ENCODE results near the gene PPFIBP1.
"Not testable (repeated sequence)": the region's sequence is repeated elsewhere in the genome, so short reads cannot be mapped to it uniquely, and the experiment has no call there.

The PPFIBP1 gene

DNA sequence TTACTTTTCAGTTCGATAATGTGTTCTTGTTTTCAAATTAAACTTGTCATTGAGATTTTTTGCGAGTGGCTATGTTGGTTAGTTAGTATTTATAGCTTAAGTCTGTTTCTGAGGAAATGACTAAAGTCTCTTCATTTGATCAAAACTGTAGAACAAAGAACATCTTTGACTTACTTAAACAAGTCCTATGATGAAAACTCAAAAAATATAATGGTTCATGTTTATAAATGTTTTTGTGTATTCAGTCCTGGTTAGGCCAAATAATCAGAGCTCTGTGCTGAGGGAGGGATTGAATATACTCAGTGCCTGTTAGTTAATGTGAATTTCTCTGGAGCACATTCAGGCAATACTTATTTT lies 51.7 kb downstream of the PPFIBP1 start:
- no peak for TF ChIP-seq POLR2A (IDR thresholded peaks at IDR 0.05; ENCODE audit: low read depth, low read length)
- DNase-seq (ENCODE audit: insufficient read length, low spot score) (no peak), FAIRE-seq (no peak)

DNA sequence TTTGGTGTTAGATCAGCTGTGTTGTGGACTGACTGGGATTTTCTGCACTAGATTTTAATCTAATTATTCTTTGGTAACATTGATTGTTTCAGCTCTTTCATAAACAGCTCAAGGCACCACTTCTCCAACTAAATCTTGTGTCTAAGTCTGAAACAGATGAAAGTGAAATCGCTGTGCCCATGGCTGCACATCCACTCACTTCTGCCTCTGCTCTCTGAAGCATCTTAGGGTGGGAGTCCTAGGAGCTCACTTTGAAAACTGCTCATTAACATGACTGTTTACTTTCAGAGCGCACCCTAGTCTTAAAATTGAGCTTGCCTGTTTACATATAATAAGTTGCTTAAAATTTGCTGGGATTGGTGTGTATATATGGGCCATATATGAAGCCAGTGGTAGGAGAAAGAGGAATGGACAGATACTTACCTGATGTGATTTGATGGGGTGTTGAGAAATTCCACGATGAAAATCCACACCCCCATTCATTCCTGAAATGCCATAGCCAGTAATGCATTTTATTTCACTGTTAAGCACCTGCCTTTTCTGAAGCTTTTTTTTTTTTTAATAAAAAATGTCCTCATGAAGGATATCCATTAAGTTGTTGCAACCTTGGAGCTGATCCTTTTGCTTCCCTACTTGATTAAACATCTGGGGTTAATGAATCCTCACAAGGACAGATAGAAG lies 52.8 kb downstream of the PPFIBP1 start:
- DNase-seq (ENCODE audit: insufficient read length, low spot score) (no peak), FAIRE-seq (no peak)
- TF ChIP-seq POLR2A (IDR thresholded peaks at IDR 0.05; ENCODE audit: low read depth, low read length), result no peak

DNA sequence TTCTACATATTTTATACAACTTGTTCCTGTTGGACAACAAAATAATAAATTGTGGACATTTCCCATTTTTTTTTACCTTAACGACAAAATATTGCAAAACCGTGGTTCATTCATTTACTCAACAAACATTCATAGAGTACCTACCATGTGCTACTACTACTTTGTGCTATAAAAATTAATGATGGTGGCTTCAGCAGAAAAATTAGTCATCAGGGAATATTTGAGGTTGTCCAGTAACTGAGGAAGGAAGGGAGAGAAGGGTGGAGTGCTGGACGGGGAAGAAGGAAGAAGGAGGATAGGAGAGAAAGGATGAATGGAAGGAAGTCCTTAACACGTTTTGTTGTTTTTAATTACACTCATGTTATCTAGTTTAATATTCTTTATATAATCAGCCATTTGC lies 53.7 kb downstream of the PPFIBP1 start:
- TF ChIP-seq POLR2A (IDR thresholded peaks at IDR 0.05; ENCODE audit: low read depth, low read length), result no peak
- FAIRE-seq (no peak), DNase-seq (ENCODE audit: insufficient read length, low spot score) (no peak)

DNA sequence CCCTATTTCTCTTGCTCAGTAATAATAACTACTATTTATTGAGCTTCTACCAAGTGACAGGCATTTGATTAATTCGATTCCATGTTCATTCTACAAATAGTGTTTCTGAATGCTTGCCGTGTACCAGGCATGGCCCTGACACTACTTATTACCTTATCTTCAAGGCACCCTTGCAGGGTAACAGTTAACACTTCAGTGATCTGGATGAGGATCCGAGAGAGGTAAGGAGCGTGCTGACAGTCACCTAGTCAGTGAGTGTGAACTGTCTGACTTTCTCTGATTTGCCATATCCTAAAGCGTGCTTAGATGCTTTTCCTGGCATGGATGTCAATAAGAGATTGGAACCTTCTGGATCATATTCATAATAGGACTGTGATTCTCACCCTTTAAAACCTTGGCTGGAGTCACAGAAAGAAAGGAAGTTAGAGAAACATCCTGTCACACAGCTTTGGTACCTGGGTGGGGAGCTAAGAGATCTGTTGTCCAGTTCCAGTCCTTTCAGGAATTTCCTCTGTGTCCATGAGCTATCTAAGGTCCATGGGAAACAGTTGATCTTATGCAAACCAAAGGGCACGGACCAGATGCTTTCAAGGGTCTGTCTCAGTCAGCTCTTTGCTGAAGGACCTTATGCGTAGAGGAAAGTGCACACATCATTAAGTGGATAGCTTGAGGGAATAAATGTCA lies 54.8 kb downstream of the PPFIBP1 start:
- TF ChIP-seq POLR2A (IDR thresholded peaks at IDR 0.05; ENCODE audit: low read depth, low read length), result no peak

DNA sequence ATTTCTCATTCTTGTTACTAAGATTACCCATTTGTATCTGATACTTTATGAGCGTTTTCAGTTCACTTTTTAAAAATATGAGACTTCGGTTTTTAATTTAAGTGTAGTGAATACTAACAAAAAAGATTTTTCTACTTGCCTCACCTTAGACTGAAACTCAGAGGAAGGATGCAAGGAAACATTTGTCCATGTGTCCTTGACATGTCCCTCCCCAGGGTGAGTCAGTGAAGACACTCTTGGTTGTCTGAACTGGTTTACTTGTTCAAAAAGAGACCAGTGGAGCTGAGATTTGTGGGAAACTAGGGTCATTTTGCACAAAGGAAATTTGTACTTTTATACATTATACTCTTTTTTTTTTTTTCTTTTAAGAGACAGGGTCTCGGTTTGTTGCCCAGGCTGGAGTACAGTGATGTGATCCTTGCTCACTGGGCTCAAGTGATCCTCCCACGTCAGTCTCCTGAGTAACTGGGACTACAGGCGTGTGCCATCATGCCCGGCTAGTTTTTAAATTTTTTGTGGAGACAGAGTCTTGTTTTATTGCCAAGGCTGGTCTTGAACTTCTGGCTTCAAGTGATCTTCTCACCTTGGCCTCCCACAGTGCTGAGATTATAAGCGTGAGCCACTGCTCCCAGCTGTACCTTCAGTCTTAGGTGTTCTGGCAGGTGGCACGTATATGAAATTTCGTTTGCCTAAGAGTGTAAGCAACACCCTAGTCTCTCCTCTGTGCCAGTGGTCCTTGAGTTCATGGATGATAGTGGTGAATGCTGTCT lies 56.7 kb downstream of the PPFIBP1 start:
- FAIRE-seq, result no peak

More for the DNA sequence above, 54.8 kb downstream of the PPFIBP1 start:
- FAIRE-seq (no peak), DNase-seq (ENCODE audit: insufficient read length, low spot score) (no peak)

DNA sequence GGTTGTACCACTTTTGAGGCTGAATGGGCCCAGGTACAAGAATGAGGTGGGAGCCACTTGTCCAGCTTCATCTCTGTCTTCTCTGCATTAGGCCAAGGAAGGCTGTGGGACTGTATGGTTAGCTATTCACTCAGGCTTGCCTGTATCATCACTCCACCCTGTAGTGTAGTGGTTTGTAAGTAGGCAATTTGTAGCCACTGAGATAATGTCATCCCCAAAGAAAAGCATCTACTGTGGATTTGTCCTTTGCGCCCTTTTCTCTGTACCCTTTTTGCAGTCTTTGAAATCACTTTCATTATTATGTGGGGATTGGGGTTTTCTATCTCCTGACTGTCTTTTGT lies 57.3 kb downstream of the PPFIBP1 start:
- peak; percentile 38 for FAIRE-seq

More for the DNA sequence above, 56.7 kb downstream of the PPFIBP1 start:
- no peak for TF ChIP-seq POLR2A (IDR thresholded peaks at IDR 0.05; ENCODE audit: low read depth, low read length)
- DNase-seq (ENCODE audit: insufficient read length, low spot score), result no peak

DNA sequence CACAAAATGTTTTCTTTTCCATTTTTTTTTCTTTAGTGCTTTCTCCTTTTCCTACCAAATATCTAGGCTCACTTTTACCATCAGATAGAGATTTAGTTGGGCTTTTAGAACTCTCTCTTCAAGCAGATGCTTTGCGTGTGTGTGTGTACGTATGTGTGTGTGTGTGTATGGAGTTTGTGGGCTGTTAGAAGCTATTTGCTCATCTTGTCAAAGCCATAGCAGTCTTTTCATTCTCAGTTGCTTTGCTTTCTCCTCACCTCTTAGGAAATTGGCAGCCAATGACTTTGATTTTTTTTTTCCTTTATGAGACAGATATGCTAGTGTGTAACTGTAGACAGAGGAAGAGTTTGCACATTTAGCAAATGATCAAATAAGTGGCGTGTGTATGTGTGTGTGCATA lies 57.8 kb downstream of the PPFIBP1 start:
- not testable (repeated sequence) for FAIRE-seq; DNase-seq (ENCODE audit: insufficient read length, low spot score)

More for the DNA sequence above, 57.3 kb downstream of the PPFIBP1 start:
- DNase-seq (ENCODE audit: insufficient read length, low spot score), result not testable (repeated sequence)

DNA sequence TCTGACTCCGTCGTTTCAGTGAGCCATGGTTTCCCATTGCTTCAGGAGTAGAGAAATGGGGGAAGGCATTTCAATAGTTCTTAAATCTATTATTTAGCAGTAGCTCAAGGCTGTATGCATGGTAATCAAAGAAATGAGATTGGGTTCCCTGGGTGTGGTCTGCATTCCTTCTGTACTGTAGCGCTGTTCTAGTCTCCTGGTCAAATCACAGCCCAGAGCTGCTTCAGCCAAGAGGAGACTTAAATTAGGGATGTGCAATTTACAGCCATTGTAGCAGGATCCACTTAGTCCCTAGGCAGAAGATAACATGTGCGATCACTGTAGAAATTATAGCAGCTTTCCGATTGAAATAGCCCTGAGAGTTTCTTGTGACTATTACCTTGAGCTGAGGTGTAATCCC lies 58.4 kb downstream of the PPFIBP1 start:
- not testable (repeated sequence) for DNase-seq (ENCODE audit: insufficient read length, low spot score); FAIRE-seq

DNA sequence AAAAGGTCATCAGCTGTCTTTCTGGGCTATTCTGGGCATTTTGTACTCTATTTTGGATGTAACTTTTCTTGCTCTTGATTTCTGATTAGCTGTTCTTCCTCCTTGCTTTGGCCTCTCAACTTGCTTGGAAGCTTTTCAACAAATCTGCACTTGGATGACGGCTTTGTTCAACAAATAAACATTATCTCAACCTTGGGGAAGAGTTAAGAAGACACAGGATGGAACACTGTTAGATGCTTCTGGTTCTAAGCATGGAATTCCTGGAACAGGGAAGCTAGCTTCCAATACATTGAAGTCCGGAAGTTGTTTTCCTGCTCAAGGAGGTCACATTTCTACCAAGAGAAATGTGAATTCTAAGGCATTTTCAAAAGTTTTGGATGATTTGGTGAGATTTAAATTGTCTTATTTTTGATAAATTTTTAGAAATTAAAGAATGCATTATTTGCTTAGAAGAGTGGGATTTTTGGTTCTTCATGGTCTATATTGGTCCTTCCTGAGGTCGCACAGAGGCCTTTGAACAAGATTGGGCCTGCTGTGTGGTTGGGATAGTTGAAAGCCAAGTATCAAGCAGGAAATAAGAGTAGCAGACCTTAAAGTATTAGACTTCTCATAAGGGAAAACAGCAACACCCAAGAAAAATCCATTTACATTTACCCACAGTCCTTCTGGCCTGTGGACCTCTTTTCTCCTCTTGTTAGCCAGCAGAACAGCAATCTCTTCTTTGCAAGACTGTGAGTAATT lies 59.2 kb downstream of the PPFIBP1 start:
- FAIRE-seq, result no peak
- TF ChIP-seq POLR2A (IDR thresholded peaks at IDR 0.05; ENCODE audit: low read depth, low read length), result no peak
- DNase-seq (ENCODE audit: insufficient read length, low spot score), result no peak

DNA sequence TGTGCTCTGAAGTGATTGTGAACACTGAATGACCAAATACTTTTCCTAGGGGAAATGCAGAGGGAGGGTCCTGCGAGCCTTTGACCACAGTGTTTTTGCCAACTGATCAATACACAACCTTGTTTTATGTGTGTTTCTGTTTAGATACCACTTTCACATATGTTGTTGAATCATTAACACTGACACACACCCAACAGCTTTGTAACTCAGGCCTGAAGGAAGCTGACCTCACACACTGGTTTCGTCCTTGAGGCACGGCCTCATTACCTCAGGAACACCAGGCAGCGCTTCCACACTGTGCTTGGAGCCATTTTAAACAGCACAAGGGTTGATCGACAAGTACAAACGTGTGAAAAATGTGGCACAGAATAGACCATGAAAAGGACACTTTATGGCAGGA lies 60.0 kb downstream of the PPFIBP1 start:
- DNase-seq (ENCODE audit: insufficient read length, low spot score), result no peak
- TF ChIP-seq POLR2A (IDR thresholded peaks at IDR 0.05; ENCODE audit: low read depth, low read length), result no peak
- FAIRE-seq, result peak; percentile 53

DNA sequence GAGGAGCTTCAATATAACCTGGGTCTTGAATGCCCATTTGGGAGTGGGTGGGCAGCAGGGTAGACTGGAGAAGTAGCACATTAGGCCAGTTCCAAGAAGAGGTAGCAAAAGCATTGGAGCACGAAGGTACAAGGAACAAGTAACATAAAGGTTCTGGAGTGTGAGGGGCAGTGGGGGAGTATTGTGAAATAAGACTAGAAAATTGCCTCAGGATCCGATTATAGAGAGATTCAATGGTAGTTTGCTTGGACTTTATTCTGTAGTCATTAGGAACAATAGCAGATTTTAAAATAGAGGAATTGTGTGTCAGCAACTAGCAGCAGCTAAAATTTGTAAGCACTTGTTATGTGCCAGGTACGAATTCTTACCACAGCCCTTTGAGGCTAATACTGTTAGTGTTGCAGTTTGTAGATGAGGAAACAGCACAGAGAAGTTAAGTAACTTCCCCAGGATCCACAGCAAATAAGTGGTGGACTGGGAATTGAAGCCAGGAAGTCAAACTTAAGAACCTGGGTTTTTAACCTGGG lies 61.8 kb downstream of the PPFIBP1 start:
- TF ChIP-seq POLR2A (IDR thresholded peaks at IDR 0.05; ENCODE audit: low read depth, low read length), result no peak
- DNase-seq (ENCODE audit: insufficient read length, low spot score) (no peak), FAIRE-seq (no peak)

DNA sequence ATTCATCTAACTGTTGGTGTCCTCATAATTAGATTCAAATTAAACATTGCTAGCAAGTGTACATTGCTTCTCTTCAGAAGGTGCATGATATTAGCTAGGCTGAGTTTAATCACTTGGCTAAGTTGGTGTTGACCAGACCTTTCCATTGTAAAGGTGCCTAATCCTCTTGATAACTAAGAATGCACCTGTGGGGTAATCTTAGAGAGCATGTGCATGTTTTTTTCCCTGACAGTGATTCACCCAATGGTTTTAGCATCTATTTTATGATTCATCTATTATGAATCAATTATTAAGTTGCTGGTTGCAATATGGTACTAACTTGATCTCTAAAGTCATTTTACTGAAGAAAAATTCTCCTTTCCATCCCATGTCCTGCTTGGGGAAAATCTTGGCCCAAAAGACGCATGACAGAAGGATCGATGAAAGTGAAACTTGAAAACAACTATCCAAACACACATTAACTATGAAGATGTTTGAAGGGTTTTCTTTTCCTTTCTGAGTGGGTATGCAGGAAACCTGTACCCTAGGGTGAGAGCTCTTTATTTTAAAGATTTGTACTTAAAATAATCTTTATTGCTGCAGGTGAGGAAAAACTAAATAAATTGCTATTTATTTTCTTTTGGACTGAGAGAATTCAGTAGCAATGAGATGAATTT lies 64.2 kb downstream of the PPFIBP1 start:
- DNase-seq (ENCODE audit: insufficient read length, low spot score), result not testable (repeated sequence)
- peak; percentile 70 for FAIRE-seq

DNA sequence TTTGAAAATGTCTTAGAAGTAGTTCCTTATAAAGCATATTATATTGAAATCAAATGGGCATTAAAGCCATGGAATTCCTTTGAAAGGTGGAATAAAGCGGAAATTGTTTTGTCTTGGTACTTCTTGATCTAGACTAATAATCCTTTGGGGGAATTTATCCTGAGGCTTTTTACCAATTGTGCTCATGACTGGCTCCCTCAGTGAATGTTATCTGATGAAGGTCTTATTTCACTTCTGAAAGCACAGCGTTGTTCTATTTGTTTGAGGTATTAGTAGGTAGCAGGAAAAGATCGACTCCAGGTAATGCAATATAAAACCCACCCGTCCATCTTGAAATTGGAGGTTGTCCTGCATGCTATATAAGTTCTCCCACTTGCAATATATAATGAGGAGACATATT lies 64.8 kb downstream of the PPFIBP1 start:
- no peak for FAIRE-seq
- DNase-seq (ENCODE audit: insufficient read length, low spot score), result no peak

DNA sequence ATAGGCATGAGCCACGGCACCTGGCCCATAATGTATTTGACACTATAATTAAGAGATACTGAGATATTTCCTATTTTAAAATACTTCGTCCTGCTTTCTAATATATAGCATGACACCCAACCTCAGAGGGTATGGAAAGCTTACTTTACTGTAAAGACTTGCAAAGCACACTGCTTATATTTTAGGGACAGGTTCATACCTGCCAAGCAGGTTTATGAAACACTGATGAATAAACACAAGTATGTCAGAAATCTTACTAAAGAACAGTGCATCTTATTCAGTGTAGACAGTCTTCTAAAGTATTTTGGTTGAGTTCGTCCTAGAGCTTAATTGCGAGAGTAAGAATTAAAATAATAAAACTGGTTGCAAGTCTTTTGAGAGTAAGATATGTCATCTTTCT lies 65.4 kb downstream of the PPFIBP1 start:
- FAIRE-seq (no peak), DNase-seq (ENCODE audit: insufficient read length, low spot score) (no peak)
- TF ChIP-seq POLR2A (IDR thresholded peaks at IDR 0.05; ENCODE audit: low read depth, low read length), result no peak

More for the DNA sequence above, 64.8 kb downstream of the PPFIBP1 start:
- TF ChIP-seq POLR2A (IDR thresholded peaks at IDR 0.05; ENCODE audit: low read depth, low read length), result no peak

DNA sequence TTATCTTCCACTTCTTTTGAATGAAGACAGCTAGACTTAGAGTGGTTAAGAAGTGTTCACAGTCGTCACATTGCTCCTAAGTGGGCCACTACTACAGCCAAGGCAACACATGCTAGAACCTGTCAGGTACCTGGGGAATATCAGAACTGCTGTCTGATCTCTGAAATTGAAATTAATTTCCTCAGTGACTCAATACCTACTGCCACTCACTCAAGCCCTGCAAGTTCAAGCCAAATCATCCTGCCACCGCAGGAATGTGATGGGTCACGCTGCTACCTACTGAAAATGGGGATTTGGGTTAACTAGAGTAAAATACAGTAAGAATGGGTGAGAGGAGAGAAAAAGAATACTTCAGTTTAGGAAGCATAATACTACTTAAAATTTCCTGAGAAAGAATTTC lies 67.7 kb downstream of the PPFIBP1 start:
- FAIRE-seq; DNase-seq (ENCODE audit: insufficient read length, low spot score): not testable (repeated sequence)
